GM12873 (cell line): ENCODE results near the gene FAM168A.

ENCODE experiments used
- TF ChIP-seq, protein P1 (sequence below): IDR thresholded peaks from 2 replicates; pipeline ENCODE4 v1.5.1; 2012; ENCODE audit warnings: low read depth, mild to moderate bottlenecking, moderate library complexity, low read length, control low read depth; ENCODE audit not compliant: insufficient read depth; ENCODE audit errors: missing control alignments

FAM168A gene

DNA sequence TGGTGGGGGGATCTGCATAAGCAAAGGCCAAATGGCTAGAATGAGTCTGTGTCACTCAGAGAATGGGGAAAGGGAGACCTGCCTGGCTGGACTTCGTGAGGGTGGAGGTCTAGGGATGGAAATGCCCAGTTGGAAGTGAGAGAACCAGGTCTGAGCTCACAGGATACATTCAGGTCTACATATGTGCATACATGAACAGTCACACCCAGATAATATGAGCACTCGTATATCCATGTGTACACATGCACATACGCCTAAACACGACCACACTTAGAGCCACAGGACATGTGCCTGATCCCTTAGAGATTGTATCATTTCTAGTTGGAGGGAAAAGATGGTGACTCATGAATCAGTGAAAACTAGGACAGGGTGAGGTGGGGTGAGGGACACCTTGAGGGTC, 242.8 kb downstream of the FAM168A start:
- TF ChIP-seq, protein P1, sequence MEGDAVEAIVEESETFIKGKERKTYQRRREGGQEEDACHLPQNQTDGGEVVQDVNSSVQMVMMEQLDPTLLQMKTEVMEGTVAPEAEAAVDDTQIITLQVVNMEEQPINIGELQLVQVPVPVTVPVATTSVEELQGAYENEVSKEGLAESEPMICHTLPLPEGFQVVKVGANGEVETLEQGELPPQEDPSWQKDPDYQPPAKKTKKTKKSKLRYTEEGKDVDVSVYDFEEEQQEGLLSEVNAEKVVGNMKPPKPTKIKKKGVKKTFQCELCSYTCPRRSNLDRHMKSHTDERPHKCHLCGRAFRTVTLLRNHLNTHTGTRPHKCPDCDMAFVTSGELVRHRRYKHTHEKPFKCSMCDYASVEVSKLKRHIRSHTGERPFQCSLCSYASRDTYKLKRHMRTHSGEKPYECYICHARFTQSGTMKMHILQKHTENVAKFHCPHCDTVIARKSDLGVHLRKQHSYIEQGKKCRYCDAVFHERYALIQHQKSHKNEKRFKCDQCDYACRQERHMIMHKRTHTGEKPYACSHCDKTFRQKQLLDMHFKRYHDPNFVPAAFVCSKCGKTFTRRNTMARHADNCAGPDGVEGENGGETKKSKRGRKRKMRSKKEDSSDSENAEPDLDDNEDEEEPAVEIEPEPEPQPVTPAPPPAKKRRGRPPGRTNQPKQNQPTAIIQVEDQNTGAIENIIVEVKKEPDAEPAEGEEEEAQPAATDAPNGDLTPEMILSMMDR = no peak

DNA sequence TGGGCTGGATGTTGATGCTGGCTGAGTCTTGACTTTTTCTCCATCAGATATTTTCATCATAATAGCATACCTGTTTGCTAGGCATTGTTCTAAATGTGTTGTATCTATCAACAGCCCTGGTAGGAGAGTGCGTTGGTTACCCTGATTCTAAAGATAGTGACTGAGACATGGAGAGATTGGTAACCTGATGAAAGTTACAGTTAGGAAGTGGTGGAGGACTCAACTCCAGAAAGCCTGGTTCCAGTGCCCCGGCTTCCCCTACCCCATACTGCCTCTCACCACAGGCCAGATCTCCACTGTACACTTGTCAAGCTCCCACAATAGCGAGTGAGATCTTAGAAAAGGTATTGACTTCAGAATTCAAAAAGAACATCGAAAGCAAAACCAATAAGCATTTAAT, 244.5 kb downstream of the FAM168A start:
- TF ChIP-seq, protein P1 = no peak

DNA sequence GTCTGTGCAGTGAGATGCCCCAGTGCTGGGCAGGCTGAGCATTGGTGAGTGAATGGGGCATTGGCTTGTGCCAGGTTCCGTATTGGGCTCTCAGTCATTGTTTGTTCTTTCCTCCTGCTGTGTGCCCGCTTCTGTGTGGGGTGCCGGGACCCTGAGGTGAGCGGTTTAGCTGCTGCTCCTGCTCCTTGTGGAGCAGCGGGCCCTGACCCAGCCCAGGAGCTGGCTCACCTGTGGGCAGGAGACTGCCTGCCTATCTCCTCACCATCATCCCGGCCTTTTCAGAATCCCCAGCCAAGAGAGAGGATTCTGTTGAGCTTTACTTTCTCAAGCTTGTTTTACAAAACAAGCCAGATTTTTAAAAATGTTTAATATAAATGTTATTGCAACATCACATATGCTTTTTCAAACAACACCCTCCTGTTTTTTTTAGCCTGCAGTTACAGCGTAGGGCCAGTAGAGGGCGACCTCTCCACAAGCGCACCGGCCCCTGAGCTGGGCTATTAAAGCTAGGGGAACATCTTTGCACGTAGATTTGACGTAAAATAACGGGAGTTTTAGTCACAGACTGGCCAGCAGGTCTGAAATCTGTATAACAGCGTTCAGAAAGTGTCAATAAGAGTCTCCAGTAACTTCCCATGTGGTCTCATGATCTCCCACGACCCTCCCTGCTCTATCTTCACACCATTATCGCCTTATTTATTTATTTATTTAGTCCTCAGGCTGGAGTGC, 246.8 kb downstream of the FAM168A start:
- TF ChIP-seq, protein P1 = peak; percentile 91
